Fibroblast of pulmonary artery (primary cell): ENCODE results near the gene HOXB1.

Experiments
- DNase-seq: peaks from one replicate; pipeline ENCODE4 v3.0.0-alpha.2; 2010; ENCODE audit warnings: low read depth
- H3K4me3 ChIP-seq: replicated peaks from 2 replicates; pipeline ENCODE4 v1.5.1; 2011; ENCODE audit warnings: low read depth, mild to moderate bottlenecking, control low read depth, low read length, moderate library complexity
- CTCF ChIP-seq: IDR thresholded peaks from 2 replicates; pipeline ENCODE4 v1.5.1; 2011; ENCODE audit warnings: mild to moderate bottlenecking, control low read depth, low read length, inconsistent platforms; ENCODE audit errors: missing control alignments

The HOXB1 gene

GRCh38 chr17:48522031-48522653 lies 8.7 kb downstream of the HOXB1 start:
- no peak for DNase-seq
- H3K4me3 ChIP-seq: no peak overlapping the region
- no peak for TF ChIP-seq CTCF

GRCh38 chr17:48520631-48521079 lies 10.2 kb downstream of the HOXB1 start:
- DNase-seq: no peak
- H3K4me3 ChIP-seq: no peak overlapping the region
- no peak for TF ChIP-seq CTCF

GRCh38 chr17:48519427-48519826 lies 11.4 kb downstream of the HOXB1 start:
- no peak for DNase-seq
- TF ChIP-seq CTCF: no peak
- no peak overlapping the region for H3K4me3 ChIP-seq

- TF ChIP-seq CTCF: no peak
- no peak for DNase-seq
- H3K4me3 ChIP-seq: no peak overlapping the region
These were observed 13.3 kb downstream of the HOXB1 start for GRCh38 chr17:48517478-48517877.

- no peak overlapping the region for H3K4me3 ChIP-seq
- DNase-seq: no peak
- TF ChIP-seq CTCF: no peak
These were observed 14.6 kb downstream of the HOXB1 start for GRCh38 chr17:48515925-48516900.

- H3K4me3 ChIP-seq: no peak overlapping the region
- no peak for TF ChIP-seq CTCF
- DNase-seq: no peak
These were observed 16.3 kb downstream of the HOXB1 start for GRCh38 chr17:48514477-48514876.
